GM18507 (cell line): ENCODE results near the gene COL5A3.
"Not testable (repeated sequence)": the region's sequence is repeated elsewhere in the genome, so short reads cannot be mapped to it uniquely, and the experiment has no call there.

Experiments
- DNase-seq: peaks from one replicate; pipeline ENCODE4 v3.0.0; 2011; ENCODE audit warnings: low read depth; ENCODE audit not compliant: insufficient read length; ENCODE audit errors: extremely low spot score
- FAIRE-seq: peaks from 2 replicates; lab custom pipeline; 2011; peaks lifted over from hg19 to GRCh38; lab: Jason Lieb, UNC

The COL5A3 gene

GRCh38 chr19:9946528-9947125 is 63.7 kb downstream of the COL5A3 start:
- FAIRE-seq, DNase-seq: not testable (repeated sequence)

- FAIRE-seq = no peak
- no peak for DNase-seq
Observed at GRCh38 chr19:9945319-9945966, 64.9 kb downstream of the COL5A3 start.

- DNase-seq = no peak
- no peak for FAIRE-seq
Observed at GRCh38 chr19:9943744-9944143, 66.6 kb downstream of the COL5A3 start.

GRCh38 chr19:9941671-9942070 is 68.6 kb downstream of the COL5A3 start:
- DNase-seq = no peak
- no peak for FAIRE-seq

- no peak for DNase-seq
- no peak for FAIRE-seq
Observed at GRCh38 chr19:9941231-9941630, 69.1 kb downstream of the COL5A3 start.

GRCh38 chr19:9940778-9941177 is 69.5 kb downstream of the COL5A3 start:
- no peak for DNase-seq
- FAIRE-seq = no peak

GRCh38 chr19:9939301-9939913 is 70.9 kb downstream of the COL5A3 start:
- FAIRE-seq = no peak

GRCh38 chr19:9937001-9937411 is 73.3 kb downstream of the COL5A3 start:
- DNase-seq = no peak
- no peak for FAIRE-seq

More at GRCh38 chr19:9939301-9939913, 70.9 kb downstream of the COL5A3 start:
- DNase-seq = no peak

GRCh38 chr19:9936326-9937000 is 73.8 kb downstream of the COL5A3 start, which contains the start of gene OLFM2:
Gene OLFM2, minus strand, starts transcription at chr19:9936515. Its CDS starts 149 bp downstream, at chr19:9936366.
- no peak for FAIRE-seq
- no peak for DNase-seq

GRCh38 chr19:9935506-9936325 is 74.6 kb downstream of the COL5A3 start:
- DNase-seq (no peak), FAIRE-seq (no peak)

- DNase-seq (peak; percentile 78), FAIRE-seq (peak; percentile 87)
Observed at GRCh38 chr19:9934132-9934950, 76.0 kb downstream of the COL5A3 start.

GRCh38 chr19:9932835-9933234 is 77.5 kb downstream of the COL5A3 start:
- DNase-seq (no peak), FAIRE-seq (no peak)

- no peak for FAIRE-seq
- no peak for DNase-seq
Observed at GRCh38 chr19:9931629-9932028, 78.7 kb downstream of the COL5A3 start.

GRCh38 chr19:9923440-9923839 is 86.9 kb downstream of the COL5A3 start:
- no peak for FAIRE-seq
- no peak for DNase-seq

- not testable (repeated sequence) for DNase-seq, FAIRE-seq
Observed at GRCh38 chr19:9922782-9923379, 87.4 kb downstream of the COL5A3 start.

GRCh38 chr19:9917321-9917720 is 93.0 kb downstream of the COL5A3 start:
- no peak for DNase-seq

GRCh38 chr19:9916719-9917118 is 93.6 kb downstream of the COL5A3 start:
- no peak for DNase-seq
- no peak for FAIRE-seq

More at GRCh38 chr19:9917321-9917720, 93.0 kb downstream of the COL5A3 start:
- no peak for FAIRE-seq
